Gastroesophageal sphincter (tissue), 3 donors: ENCODE measurements around the gene OR1K1.

Experiments
- CTCF ChIP-seq, 4 experiments: fragments of 200-600 bp in 2 of 4; fragments of 450-650 bp in 2 of 4; sonication (generic) in 1 of 4; IDR thresholded peaks; one replicate each; pipeline ENCODE4 v1.5.1; 2017 to 2019; ENCODE audit warnings: antibody characterized with exemption in 4 of 4, mild to moderate bottlenecking in 2 of 4, moderate library complexity in 2 of 4
- EP300 ChIP-seq: sonication (generic); formaldehyde crosslinking; IDR thresholded peaks from one replicate; pipeline ENCODE4 v1.6.1; 2017; ENCODE audit warnings: antibody characterized with exemption, mild to moderate bottlenecking
- POLR2A ChIP-seq, 2 donors: fragments of 450-650 bp; IDR thresholded peaks; one replicate each; pipeline ENCODE4 v1.6.1; 2017; ENCODE audit warnings: antibody characterized with exemption in 2 of 2, mild to moderate bottlenecking in 2 of 2, moderate library complexity in 1 of 2

DNA sequence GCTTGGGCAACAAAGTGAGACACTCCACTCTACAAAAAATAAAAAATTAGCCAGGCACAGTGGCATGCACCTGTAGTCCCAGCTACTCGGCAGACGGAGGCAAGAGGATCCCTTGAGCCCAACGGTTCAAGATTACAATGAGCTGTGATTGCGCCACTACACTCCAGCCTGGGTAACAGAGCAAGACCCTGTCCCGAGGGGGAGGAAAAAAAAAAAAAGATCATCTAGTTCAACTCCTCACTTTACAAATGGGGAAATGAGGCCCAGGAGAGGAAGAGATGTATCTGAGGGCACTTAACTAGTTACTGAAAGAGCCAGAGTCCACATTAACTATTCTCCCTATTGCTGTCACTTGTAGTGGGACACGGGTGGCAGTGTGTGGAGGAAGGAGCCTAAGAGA, 14.6 kb downstream of the OR1K1 start:
- TF ChIP-seq POLR2A (IDR thresholded peaks at IDR 0.05) (no peak), CTCF (IDR thresholded peaks at IDR 0.05) (no peak), EP300 (no peak)
